Prostate gland (tissue), 2 donors: ENCODE measurements around the gene MED17.

Source experiments
- CTCF ChIP-seq, 4 experiments: fragments of 200-600 bp in 2 of 4; fragments of 450-650 bp in 2 of 4; sonication (generic) in 2 of 4; IDR thresholded peaks; 1 replicate in 3 of 4; 2 replicates in 1 of 4; pipeline ENCODE4 v1.5.1; 2016 to 2019; ENCODE audit warnings: antibody characterized with exemption in 4 of 4, mild to moderate bottlenecking in 2 of 4, moderate library complexity in 2 of 4
- POLR2A ChIP-seq: fragments of 450-650 bp; IDR thresholded peaks from one replicate; pipeline ENCODE4 v1.6.1; 2016; ENCODE audit warnings: antibody characterized with exemption, mild to moderate bottlenecking

- TF ChIP-seq CTCF (IDR thresholded peaks at IDR 0.05) (no peak), POLR2A (no peak)
Measured at GRCh38 chr11:93823210-93823609, 39.1 kb downstream of the MED17 start.
